ENCODE data around the gene GABRB3.
"Not testable (repeated sequence)": the region's sequence is repeated elsewhere in the genome, so short reads cannot be mapped to it uniquely, and the experiment has no call there.

Gene GABRB3

GRCh38 chr15:26731965-26732364, 40.9 kb downstream of the GABRB3 start:
- DNase-seq = no peak

GRCh38 chr15:26729581-26729980, 43.3 kb downstream of the GABRB3 start:
- DNase-seq = no peak

GRCh38 chr15:26729030-26729429, 43.8 kb downstream of the GABRB3 start:
- no peak for DNase-seq

- no peak for DNase-seq
Observed at GRCh38 chr15:26724381-26725150, 48.3 kb downstream of the GABRB3 start.

GRCh38 chr15:26722621-26723160, 50.2 kb downstream of the GABRB3 start:
- no peak for DNase-seq

GRCh38 chr15:26721232-26721967, 51.5 kb downstream of the GABRB3 start:
- DNase-seq = no peak

- DNase-seq = no peak
Observed at GRCh38 chr15:26720546-26720945, 52.3 kb downstream of the GABRB3 start.

GRCh38 chr15:26719866-26720265, 53.0 kb downstream of the GABRB3 start:
- DNase-seq = not testable (repeated sequence)

- DNase-seq = no peak
Observed at GRCh38 chr15:26716069-26716468, 56.8 kb downstream of the GABRB3 start.

- no peak for DNase-seq
Observed at GRCh38 chr15:26713498-26713897, 59.4 kb downstream of the GABRB3 start.

- no peak for DNase-seq
Observed at GRCh38 chr15:26712335-26712734, 60.5 kb downstream of the GABRB3 start.

GRCh38 chr15:26711445-26711844, 61.4 kb downstream of the GABRB3 start:
- DNase-seq = no peak

- no peak for DNase-seq
Observed at GRCh38 chr15:26702381-26702780, 70.5 kb downstream of the GABRB3 start.

- DNase-seq = peak; percentile 7
Observed at GRCh38 chr15:26698555-26698954, 74.3 kb downstream of the GABRB3 start.

GRCh38 chr15:26697913-26698312, 75.0 kb downstream of the GABRB3 start:
- peak; percentile 29 for DNase-seq

GRCh38 chr15:26691249-26691648, 81.6 kb downstream of the GABRB3 start:
- no peak for DNase-seq

GRCh38 chr15:26690778-26691177, 82.1 kb downstream of the GABRB3 start:
- DNase-seq = no peak

- no peak for DNase-seq
Observed at GRCh38 chr15:26689462-26689861, 83.4 kb downstream of the GABRB3 start.

GRCh38 chr15:26686547-26687187, 86.2 kb downstream of the GABRB3 start:
- no peak for DNase-seq

- DNase-seq = no peak
Observed at GRCh38 chr15:26682598-26683164, 90.2 kb downstream of the GABRB3 start.

GRCh38 chr15:26679927-26680326, 92.9 kb downstream of the GABRB3 start:
- DNase-seq = no peak

GRCh38 chr15:26676115-26676514, 96.8 kb downstream of the GABRB3 start:
- DNase-seq = no peak

GRCh38 chr15:26674467-26674866, 98.4 kb downstream of the GABRB3 start:
- no peak for DNase-seq
